SIG-M5 treated with dmso at 0.1 percent for 504 hours (cell line): ENCODE results near the gene AIP.
"Not testable (repeated sequence)": the region's sequence is repeated elsewhere in the genome, so short reads cannot be mapped to it uniquely, and the experiment has no call there.

Experiments
- DNase-seq: peaks from one replicate; lab custom pipeline; 2025; ENCODE audit not compliant: unreplicated experiment; lab: John Stamatoyannopoulos, UW

Gene AIP

GRCh38 chr11:67468456-67468758 is 14.4 kb upstream of the AIP start:
- DNase-seq: no peak

GRCh38 chr11:67468759-67469507 is 13.9 kb upstream of the AIP start, which contains the start of gene TMEM134:
Gene TMEM134, minus strand, starts transcription at chr11:67469251. Its CDS starts 59 bp downstream, at chr11:67469192.
- peak; percentile 83 for DNase-seq

GRCh38 chr11:67469508-67469811 is 13.4 kb upstream of the AIP start:
- DNase-seq: no peak

DNA sequence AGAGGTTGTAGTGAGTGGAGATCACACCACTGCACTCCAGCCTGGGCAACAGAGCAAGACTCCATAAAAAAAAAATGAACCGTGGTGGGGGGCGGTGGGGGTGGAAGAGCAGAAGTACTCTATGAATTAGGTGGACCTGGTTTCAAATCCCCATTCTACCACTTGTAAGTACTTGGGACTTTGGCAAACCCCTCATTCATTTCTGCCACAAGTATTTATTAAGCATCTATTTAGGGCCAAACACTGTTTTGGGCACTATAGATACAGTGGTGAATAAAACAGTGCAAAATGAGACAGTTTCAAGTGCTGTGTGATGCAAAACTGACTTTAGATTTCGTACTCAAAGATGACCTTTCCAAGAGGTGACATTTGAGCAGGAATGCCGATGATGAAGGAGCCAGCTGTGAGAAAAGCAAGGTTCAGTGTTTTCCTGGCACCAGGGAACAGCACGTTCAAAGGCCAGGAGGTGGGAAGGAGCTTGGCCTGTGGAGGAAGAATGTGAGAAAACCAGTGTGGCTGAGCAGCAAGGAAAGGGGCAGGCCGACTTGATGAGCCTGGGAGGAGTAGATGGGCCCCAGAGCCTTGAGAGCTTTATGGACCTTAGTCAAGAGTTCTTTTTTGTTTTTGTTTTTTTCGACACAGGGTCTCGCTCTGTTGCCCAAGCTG is 12.4 kb upstream of the AIP start:
- DNase-seq: no peak

DNA sequence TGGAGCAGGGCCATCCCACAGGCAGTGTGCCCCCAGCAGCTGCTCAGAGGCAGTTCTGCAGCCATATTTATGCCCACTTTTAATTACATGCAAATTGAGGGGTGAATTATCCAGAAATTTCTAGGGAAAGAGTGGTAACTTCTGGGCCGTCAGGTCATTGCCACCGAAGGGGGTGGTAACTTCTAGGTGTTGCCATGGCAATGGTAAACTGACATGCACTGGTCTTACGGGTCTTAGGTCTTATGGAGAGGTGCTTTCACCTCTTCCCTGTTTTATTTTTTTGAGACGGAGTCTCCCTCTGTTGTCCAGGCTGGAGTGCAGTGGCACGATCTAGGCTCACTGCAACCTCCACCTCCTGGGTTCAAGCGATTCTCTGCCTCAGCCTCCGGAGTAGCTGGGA is 9.9 kb upstream of the AIP start:
- no peak for DNase-seq

GRCh38 chr11:67476692-67477091 is 6.1 kb upstream of the AIP start:
- DNase-seq: not testable (repeated sequence)

DNA sequence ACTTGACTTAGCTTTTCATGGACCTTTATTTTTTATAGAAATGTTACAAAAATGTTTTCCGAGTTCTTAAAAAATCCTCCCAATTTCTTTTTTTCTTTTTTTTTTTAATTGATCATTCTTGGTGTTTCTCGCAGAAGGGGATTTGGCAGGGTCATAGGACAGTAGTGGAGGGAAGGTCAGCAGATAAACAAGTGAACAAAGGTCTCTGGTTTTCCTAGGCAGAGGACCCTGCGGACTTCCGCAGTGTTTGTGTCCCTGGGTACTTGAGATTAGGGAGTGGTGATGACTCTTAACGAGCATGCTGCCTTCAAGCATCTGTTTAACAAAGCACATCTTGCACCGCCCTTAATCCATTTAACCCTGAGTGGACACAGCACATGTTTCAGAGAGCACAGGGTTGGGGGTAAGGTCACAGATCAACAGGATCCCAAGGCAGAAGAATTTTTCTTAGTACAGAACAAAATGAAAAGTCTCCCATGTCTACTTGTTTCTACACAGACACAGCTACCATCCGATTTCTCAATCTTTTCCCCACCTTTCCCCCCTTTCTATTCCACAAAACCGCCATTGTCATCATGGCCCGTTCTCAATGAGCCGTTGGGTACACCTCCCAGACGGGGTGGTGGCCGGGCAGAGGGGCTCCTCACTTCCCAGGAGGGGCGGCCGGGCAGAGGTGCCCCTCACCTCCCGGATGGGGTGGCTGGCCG is 5.3 kb upstream of the AIP start:
- not testable (repeated sequence) for DNase-seq

GRCh38 chr11:67482275-67482826 is 475 bp upstream of the AIP start:
- DNase-seq: peak; percentile 87

DNA sequence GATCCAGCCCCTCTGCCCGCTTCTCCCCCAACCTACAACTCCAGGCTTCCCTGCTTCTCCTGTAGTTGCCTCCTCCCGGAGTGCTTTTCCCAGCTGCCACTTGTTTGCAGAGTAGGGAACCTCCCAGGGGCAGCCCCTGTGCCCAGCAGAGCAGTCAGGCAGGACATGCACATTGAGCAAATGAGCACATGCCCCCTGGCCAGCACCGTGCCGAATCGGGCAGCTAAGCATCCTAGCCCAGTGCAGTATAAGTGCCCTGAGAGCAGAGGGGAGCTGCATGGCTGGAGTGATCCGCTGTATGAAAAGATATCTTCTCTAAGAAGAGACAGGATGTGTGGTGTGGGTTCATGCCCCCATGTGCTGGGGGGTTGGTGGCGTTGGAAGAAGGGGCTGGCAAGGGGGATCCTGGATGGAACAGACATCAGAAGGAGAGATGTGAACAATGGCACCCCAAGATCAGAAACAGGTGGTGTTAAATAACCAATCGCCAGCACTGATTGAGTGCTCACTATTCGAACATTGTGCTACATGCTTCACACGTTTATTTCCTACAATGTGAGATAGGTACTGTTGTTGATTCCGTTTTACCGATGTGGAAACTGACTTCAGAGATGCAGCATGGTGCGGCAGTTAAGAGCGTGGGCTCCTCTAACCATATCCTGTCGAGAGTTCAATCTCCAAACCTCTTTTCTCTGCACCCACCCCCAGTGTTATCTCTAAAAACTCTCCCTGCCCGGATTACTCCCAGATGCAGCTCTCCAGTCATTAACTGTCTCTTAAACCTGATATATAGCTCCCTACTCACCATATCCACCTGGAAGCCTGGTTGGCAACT is 1.2 kb downstream of the AIP start:
- DNase-seq: no peak

DNA sequence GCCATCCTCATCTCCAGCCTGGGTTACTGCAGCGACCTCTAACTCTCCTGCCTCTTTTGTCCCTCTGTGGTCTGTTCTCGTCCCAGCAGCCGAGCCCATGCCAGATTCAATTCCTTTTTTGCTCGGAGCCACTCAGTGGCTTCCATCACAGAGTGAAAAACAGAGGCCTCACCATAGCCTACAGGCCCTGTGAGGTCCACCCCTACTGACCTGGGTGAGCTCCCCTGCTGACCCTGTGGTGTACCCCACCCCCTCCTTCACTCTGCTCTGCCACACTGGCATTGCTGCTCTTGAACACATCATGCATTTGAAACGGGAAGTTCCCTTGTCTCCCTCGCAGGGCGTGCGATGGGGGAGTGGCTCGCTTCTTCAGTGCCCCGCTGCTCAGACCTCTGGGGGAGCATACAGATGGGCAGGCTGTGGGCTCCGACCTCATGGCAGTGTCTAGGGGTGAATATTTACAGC is 2.1 kb downstream of the AIP start:
- DNase-seq: peak; percentile 66

DNA sequence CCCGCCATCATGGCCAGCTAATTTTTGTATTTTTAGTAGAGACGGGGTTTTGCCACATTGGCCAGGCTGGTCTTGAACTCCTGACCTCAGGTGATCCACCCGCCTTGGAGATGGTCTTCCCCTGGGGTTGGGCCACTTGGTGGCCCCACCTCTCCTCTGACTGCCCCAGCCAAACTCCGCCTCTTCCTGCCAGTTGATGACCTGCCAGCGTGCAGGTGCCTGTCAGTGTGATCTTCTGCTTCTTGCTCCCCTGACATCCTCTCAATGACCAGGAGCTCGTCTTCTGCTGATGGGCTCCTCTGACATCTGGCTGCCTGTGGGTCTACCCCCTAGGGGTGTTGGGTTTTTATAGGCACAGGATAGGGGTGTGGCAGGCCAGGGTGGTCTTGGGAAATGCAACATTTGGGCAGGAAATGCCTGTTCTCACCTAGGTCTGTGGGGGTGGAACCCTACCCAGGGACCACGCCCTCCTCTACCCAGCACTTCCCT is 3.1 kb downstream of the AIP start:
- not testable (repeated sequence) for DNase-seq

DNA sequence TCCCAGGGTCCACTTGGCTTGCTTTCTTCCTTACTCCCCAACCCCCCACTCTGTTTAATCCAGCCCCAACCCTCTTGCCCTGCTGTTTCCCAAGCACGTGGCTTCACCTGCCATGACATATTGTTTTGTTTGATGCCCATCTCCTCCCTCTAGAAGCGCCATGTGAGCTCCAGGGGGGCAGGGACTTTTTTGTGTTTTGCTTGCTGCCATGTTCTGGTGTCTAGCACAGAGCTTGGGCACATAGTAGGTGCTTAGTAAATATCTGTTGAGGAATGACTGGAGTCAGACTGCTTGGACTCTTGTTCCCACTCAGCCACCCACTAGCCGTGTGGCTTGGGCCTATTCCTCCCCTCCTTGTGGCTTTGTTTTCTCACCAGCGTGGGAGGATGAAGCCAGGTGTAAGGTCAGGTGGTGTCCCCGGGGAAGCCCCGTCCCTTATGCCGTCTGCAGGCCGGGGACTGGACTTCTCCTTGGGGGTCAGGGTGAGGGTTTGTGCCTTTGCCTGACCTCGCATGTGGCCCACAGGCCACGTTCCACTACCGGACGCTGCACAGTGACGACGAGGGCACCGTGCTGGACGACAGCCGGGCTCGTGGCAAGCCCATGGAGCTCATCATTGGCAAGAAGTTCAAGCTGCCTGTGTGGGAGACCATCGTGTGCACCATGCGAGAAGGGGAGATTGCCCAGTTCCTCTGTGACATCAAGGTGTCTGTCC is 3.8 kb downstream of the AIP start:
- DNase-seq: no peak

GRCh38 chr11:67489203-67489884 is 6.5 kb downstream of the AIP start:
- DNase-seq: no peak

DNA sequence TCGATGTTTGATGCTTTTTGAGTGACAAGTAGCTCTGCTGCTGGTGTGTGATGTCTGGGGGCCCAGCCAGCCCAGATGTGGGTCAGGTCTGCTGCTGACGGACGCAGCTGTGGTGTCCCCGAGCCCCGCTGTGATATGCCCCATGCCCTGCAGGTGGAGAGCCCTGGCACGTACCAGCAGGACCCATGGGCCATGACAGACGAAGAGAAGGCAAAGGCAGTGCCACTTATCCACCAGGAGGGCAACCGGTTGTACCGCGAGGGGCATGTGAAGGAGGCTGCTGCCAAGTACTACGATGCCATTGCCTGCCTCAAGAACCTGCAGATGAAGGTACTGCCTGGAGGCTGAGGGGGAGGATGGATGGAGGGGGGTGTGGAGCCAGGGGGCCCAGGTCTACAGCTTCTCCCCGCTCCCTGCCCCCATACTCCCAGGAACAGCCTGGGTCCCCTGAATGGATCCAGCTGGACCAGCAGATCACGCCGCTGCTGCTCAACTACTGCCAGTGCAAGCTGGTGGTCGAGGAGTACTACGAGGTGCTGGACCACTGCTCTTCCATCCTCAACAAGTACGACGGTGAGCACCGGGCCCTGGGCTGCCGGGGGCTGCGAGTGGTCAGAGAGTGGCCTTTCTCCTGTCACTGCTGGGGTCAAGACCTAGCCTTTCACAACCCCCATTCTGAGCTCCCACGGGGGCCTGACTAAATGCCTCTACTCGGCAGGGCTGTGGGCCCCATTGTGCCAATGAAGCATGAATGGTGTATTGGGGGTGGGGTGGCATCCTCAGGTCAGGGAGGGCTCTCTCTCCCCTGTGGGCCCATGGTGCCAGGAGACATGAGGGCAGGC is 7.3 kb downstream of the AIP start:
- DNase-seq: no peak

GRCh38 chr11:67490727-67491065 is 7.9 kb downstream of the AIP start:
- no peak for DNase-seq

GRCh38 chr11:67491276-67492068 is 8.6 kb downstream of the AIP start:
- DNase-seq: no peak

DNA sequence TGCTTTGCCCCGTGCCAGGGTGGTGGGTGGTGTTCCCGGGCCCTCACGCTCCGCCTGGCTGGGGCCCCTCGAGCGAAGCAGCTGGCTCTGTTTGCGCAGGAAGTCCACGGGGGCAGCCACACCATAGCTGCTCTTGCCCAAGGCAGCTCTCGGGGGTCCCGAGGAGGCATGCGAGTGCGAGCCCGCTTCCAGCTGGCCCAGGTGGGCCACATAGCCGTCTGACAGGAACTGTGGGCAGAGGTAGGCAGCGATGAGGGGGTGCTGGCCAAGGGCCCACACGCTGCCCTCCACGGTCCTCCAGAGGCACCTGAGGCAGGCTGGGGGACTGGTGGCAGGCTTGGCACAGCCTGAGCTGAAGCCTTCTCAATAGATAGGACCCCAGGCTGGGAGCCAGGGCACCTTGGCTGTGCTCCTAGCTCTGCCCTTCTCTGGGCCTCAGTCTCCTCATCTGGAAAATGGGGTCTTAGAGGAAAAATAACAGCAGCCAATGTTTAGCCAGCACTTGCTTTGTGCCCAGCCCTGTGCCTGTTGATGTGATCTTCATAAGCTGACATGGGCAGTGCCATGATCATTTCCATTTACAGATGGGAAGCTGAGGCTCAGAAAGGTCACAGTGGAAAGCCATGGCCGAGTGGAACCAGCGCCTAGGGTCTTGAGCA is 9.4 kb downstream of the AIP start:
- DNase-seq: no peak
